ENCODE results near the gene CLCNKB. TPM values are rescaled to one million over a fixed set of nuclear protein-coding genes. Genes with fewer than 3 reads are reported as not detected.

The CLCNKB gene
- total RNA-seq, 1 donor from 2014 or later: 0.30 TPM

GRCh38 chr1:16077406-16078245 is 34.0 kb downstream of the CLCNKB start:
- H3K4me3 Mint-ChIP-seq: peak overlapping the region; percentile 31
- no peak for DNase-seq (ENCODE audit: low read depth, low spot score)
- TF ChIP-seq CTCF (conservative IDR thresholded peaks at IDR 0.05): no peak
- H3K27me3 Mint-ChIP-seq (ENCODE audit: low read depth): peaks cover 13% of the 10 kb centered on the region
- no peak overlapping the region for H3K27ac Mint-ChIP-seq (ENCODE audit: unreplicated experiment)
- no peaks in the 10 kb centered on the region for H3K36me3 Mint-ChIP-seq (ENCODE audit: low read depth)
- peaks cover 23% of the 10 kb centered on the region for H3K4me1 Mint-ChIP-seq
- H3K9me3 Mint-ChIP-seq: no peaks in the 10 kb centered on the region

- DNase-seq (ENCODE audit: low read depth, low spot score): peak; percentile 86
- peak overlapping the region; percentile 71 for H3K4me3 Mint-ChIP-seq
- H3K27ac Mint-ChIP-seq (ENCODE audit: unreplicated experiment): no peak overlapping the region
- H3K4me1 Mint-ChIP-seq: peaks cover 18% of the 10 kb centered on the region
- H3K36me3 Mint-ChIP-seq (ENCODE audit: low read depth): no peaks in the 10 kb centered on the region
- peak; percentile 96 for TF ChIP-seq CTCF (conservative IDR thresholded peaks at IDR 0.05)
- peaks cover 8% of the 10 kb centered on the region for H3K27me3 Mint-ChIP-seq (ENCODE audit: low read depth)
- H3K9me3 Mint-ChIP-seq: no peaks in the 10 kb centered on the region
Observed at GRCh38 chr1:16078925-16079656, 35.5 kb downstream of the CLCNKB start.

- no peak for TF ChIP-seq CTCF (conservative IDR thresholded peaks at IDR 0.05)
- Mint-ChIP-seq H3K4me1 (peaks cover 13% of the 10 kb centered on the region), H3K4me3 (no peak overlapping the region), H3K9me3 (no peaks in the 10 kb centered on the region), H3K36me3 (ENCODE audit: low read depth) (no peaks in the 10 kb centered on the region), H3K27me3 (ENCODE audit: low read depth) (peaks cover 3% of the 10 kb centered on the region), H3K27ac (ENCODE audit: unreplicated experiment) (no peak overlapping the region)
- DNase-seq (ENCODE audit: low read depth, low spot score): no peak
Observed at GRCh38 chr1:16080422-16081150, 37.0 kb downstream of the CLCNKB start.

GRCh38 chr1:16081636-16082035 is 38.1 kb downstream of the CLCNKB start:
- Mint-ChIP-seq H3K4me1 (peaks cover 13% of the 10 kb centered on the region), H3K36me3 (ENCODE audit: low read depth) (no peaks in the 10 kb centered on the region), H3K27me3 (ENCODE audit: low read depth) (peaks cover 3% of the 10 kb centered on the region), H3K4me3 (no peak overlapping the region), H3K9me3 (no peaks in the 10 kb centered on the region), H3K27ac (ENCODE audit: unreplicated experiment) (no peak overlapping the region)
- no peak for TF ChIP-seq CTCF (conservative IDR thresholded peaks at IDR 0.05)
- no peak for DNase-seq (ENCODE audit: low read depth, low spot score)

- H3K4me3 Mint-ChIP-seq: no peak overlapping the region
- peaks cover 9% of the 10 kb centered on the region for H3K4me1 Mint-ChIP-seq
- DNase-seq (ENCODE audit: low read depth, low spot score): peak; percentile 76
- no peaks in the 10 kb centered on the region for H3K36me3 Mint-ChIP-seq (ENCODE audit: low read depth)
- H3K27me3 Mint-ChIP-seq (ENCODE audit: low read depth): peaks cover 3% of the 10 kb centered on the region
- TF ChIP-seq CTCF (conservative IDR thresholded peaks at IDR 0.05): peak; percentile 86
- H3K27ac Mint-ChIP-seq (ENCODE audit: unreplicated experiment): no peak overlapping the region
- no peaks in the 10 kb centered on the region for H3K9me3 Mint-ChIP-seq
Observed at GRCh38 chr1:16082283-16083038, 38.9 kb downstream of the CLCNKB start.
